CD4-positive, alpha-beta T cell (primary cell): ENCODE data around the gene MLLT1. TPM values are rescaled to one million over a fixed set of nuclear protein-coding genes. Genes with fewer than 3 reads are reported as not detected.

Source experiments
- ATAC-seq: fragments of 200-7000 bp; cut with Tn5 transposase; one replicate; pipeline ENCODE4 v1.10.0; 2022; ENCODE audit warnings: mild to moderate bottlenecking; ENCODE audit not compliant: poor library complexity
- CTCF ChIA-PET: fragments of 350-600 bp; sonication (Branson Sonifier 250); formaldehyde crosslinking; loops from one replicate; lab custom pipeline; 2021; ENCODE audit warnings: antibody characterized with exemption, inconsistent platforms; lab: Charles Lee
- POLR2A ChIA-PET: fragments of 350-600 bp; sonication (Branson Sonifier 250); formaldehyde crosslinking; loops from one replicate; lab custom pipeline; 2021; ENCODE audit warnings: antibody characterized with exemption, inconsistent platforms; lab: Charles Lee
- DNase-seq, 14 experiments: peaks; one replicate each; pipeline ENCODE4 v3.0.0-alpha.2; 2013 to 2020; ENCODE audit warnings: mixed read lengths in 2 of 14
- H3K27ac ChIP-seq, 2 donors: one replicate each; pipeline versions ENCODE4 v1.5.1 to v1.7.0; 2013; ENCODE audit warnings: low read length in 2 of 2, low read depth in 1 of 2, mild to moderate bottlenecking in 1 of 2
- H3K27me3 ChIP-seq, 2 experiments: 1 replicate in 1 of 2; 2 replicates in 1 of 2; pipeline versions ENCODE4 v1.6.1 to v1.7.0; 2013; ENCODE audit warnings: low read length in 2 of 2, control low read depth in 1 of 2, mild to moderate bottlenecking in 1 of 2, moderate library complexity in 1 of 2; ENCODE audit not compliant: insufficient read depth in 2 of 2, control insufficient read depth in 1 of 2
- H3K36me3 ChIP-seq: one replicate; pipeline ENCODE4 v1.6.1; 2013; ENCODE audit warnings: low read length, control low read depth; ENCODE audit not compliant: insufficient read depth
- H3K4me1 ChIP-seq: one replicate; pipeline ENCODE4 v1.6.1; 2013; ENCODE audit warnings: low read length, control low read depth; ENCODE audit not compliant: insufficient read depth
- H3K4me3 ChIP-seq: one replicate; pipeline ENCODE4 v1.5.1; 2013; ENCODE audit warnings: mild to moderate bottlenecking, low read length, moderate library complexity
- H3K9me3 ChIP-seq, 2 experiments: 1 replicate in 1 of 2; 2 replicates in 1 of 2; pipeline versions ENCODE4 v1.6.1 to v1.7.0; 2013; ENCODE audit warnings: low read length in 2 of 2, mild to moderate bottlenecking in 2 of 2, control low read depth in 1 of 2, moderate library complexity in 1 of 2; ENCODE audit not compliant: control insufficient read depth in 1 of 2, insufficient read depth in 1 of 2
- H3K27ac Mint-ChIP-seq: one replicate; pipeline ENCODE4 v1.8.0; 2020; ENCODE audit warnings: mixed read lengths
- H3K27me3 Mint-ChIP-seq: one replicate; pipeline ENCODE4 v1.8.0; 2021; ENCODE audit warnings: mixed read lengths
- H3K36me3 Mint-ChIP-seq: one replicate; pipeline ENCODE4 v1.8.0; 2021; ENCODE audit warnings: low read depth, mixed read lengths
- H3K4me1 Mint-ChIP-seq: one replicate; pipeline ENCODE4 v1.8.0; 2021; ENCODE audit warnings: low read depth, mixed read lengths
- H3K4me3 Mint-ChIP-seq: one replicate; pipeline ENCODE4 v1.8.0; 2020; ENCODE audit warnings: mild to moderate bottlenecking, mixed read lengths
- H3K9me3 Mint-ChIP-seq: one replicate; pipeline ENCODE4 v1.8.0; 2020; ENCODE audit warnings: mixed read lengths
- intact Hi-C, 2 experiments: fragments of 100-400 bp; cut with DNase I in 1 of 2; cut with micrococcal nuclease in 1 of 2; formaldehyde crosslinking; loops; one replicate each; pipeline versions ENCODE4 v1.15.1 to v1.9.0; 2023 to 2025; cut with DNase I, micrococcal nuclease
- total RNA-seq, 174 experiments: library from RNA in 2 of 174; stranded (reverse) in 2 of 174; gene quantifications; one replicate each; pipeline ENCODE4 v1.2.3 and lab custom pipeline; 2021 to 2026
- TF ChIP-seq, protein P1 (sequence below): fragments of 200-600 bp; IDR thresholded peaks from one replicate; pipeline ENCODE4 v1.8.0; 2022; ENCODE audit warnings: antibody characterized with exemption, mild to moderate bottlenecking

The MLLT1 gene
- total RNA-seq, 2 experiments from 2014 or later = 18.3 to 22.1 TPM

- no peak for ATAC-seq
- no peak overlapping the region for H3K27ac Mint-ChIP-seq
- CTCF ChIA-PET = no interaction called here
These were observed 46.5 kb downstream of the MLLT1 start for GRCh38 chr19:6233056-6233826.

DNA sequence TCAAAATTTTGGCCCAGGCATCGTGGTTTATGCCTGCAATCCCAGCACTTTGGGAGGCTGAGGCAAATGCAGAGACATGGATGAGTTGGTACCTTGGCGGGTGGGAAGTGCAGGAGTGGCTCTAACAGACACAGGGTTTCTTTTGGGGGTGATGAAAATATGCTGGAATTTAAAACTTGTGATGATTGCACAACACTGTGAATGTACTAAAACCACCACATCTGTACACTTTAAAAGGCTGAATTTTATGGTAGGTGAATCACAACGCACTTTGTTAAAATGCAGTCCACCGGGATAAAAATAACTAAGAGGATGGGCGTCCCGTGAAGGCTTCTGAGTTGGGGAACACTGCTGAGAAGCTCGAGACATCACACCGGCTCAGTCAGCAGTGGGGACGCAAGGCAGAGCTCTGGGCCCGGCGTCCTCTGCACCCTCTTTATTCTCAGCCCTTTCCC is 47.1 kb downstream of the MLLT1 start:
- POLR2A ChIA-PET = no interaction called here
- DNase-seq (no peak), ATAC-seq (no peak)
- H3K27ac Mint-ChIP-seq = no peak overlapping the region
- CTCF ChIA-PET = no interaction called here
- peaks cover 15% of the 10 kb centered on the region for H3K36me3 Mint-ChIP-seq
- H3K4me1 ChIP-seq = peaks cover 18% of the 10 kb centered on the region
- TF ChIP-seq, protein P1, sequence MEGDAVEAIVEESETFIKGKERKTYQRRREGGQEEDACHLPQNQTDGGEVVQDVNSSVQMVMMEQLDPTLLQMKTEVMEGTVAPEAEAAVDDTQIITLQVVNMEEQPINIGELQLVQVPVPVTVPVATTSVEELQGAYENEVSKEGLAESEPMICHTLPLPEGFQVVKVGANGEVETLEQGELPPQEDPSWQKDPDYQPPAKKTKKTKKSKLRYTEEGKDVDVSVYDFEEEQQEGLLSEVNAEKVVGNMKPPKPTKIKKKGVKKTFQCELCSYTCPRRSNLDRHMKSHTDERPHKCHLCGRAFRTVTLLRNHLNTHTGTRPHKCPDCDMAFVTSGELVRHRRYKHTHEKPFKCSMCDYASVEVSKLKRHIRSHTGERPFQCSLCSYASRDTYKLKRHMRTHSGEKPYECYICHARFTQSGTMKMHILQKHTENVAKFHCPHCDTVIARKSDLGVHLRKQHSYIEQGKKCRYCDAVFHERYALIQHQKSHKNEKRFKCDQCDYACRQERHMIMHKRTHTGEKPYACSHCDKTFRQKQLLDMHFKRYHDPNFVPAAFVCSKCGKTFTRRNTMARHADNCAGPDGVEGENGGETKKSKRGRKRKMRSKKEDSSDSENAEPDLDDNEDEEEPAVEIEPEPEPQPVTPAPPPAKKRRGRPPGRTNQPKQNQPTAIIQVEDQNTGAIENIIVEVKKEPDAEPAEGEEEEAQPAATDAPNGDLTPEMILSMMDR = no peak
- no peaks in the 10 kb centered on the region for H3K9me3 ChIP-seq
- H3K4me1 Mint-ChIP-seq = peaks cover 30% of the 10 kb centered on the region
- H3K4me3 Mint-ChIP-seq = no peak overlapping the region
- H3K4me3 ChIP-seq = no peak overlapping the region
- no peaks in the 10 kb centered on the region for H3K27me3 ChIP-seq
- H3K36me3 ChIP-seq = peaks cover 14% of the 10 kb centered on the region
- no peaks in the 10 kb centered on the region for H3K9me3 Mint-ChIP-seq
- H3K27me3 Mint-ChIP-seq = no peaks in the 10 kb centered on the region
- intact Hi-C loops = no loop called here
- H3K27ac ChIP-seq = no peak overlapping the region

More at GRCh38 chr19:6233056-6233826, 46.5 kb downstream of the MLLT1 start:
- H3K9me3 ChIP-seq = no peaks in the 10 kb centered on the region
- no peak for DNase-seq
- POLR2A ChIA-PET = interaction anchor here (0.5 kb wide), 1 partner anchor 286 kb away, joined by 3 read pairs; no protein-coding TSS in a partner anchor
- H3K27me3 ChIP-seq = no peaks in the 10 kb centered on the region
- no peaks in the 10 kb centered on the region for H3K9me3 Mint-ChIP-seq
- peaks cover 37% of the 10 kb centered on the region for H3K4me1 Mint-ChIP-seq
- H3K36me3 Mint-ChIP-seq = peaks cover 19% of the 10 kb centered on the region
- peaks cover 12% of the 10 kb centered on the region for H3K36me3 ChIP-seq
- no peak overlapping the region for H3K27ac ChIP-seq
- peaks cover 24% of the 10 kb centered on the region for H3K4me1 ChIP-seq
- TF ChIP-seq, protein P1 = no peak
- H3K27me3 Mint-ChIP-seq = no peaks in the 10 kb centered on the region
- H3K4me3 Mint-ChIP-seq = no peak overlapping the region
- H3K4me3 ChIP-seq = no peak overlapping the region
- intact Hi-C loops = no loop called here

GRCh38 chr19:6230991-6231448 is 48.8 kb downstream of the MLLT1 start:
- Histone ChIP-seq H3K27ac (no peak overlapping the region), H3K4me3 (no peak overlapping the region), H3K9me3 (no peaks in the 10 kb centered on the region), H3K4me1 (peaks cover 14% of the 10 kb centered on the region), H3K36me3 (peaks cover 30% of the 10 kb centered on the region), H3K27me3 (no peaks in the 10 kb centered on the region)
- DNase-seq = no peak
- no peak for ATAC-seq
- Mint-ChIP-seq H3K27me3 (no peaks in the 10 kb centered on the region), H3K27ac (no peak overlapping the region), H3K36me3 (peaks cover 22% of the 10 kb centered on the region), H3K4me3 (no peak overlapping the region), H3K4me1 (peaks cover 29% of the 10 kb centered on the region), H3K9me3 (no peaks in the 10 kb centered on the region)
- CTCF ChIA-PET = interaction anchor here (1.3 kb wide), 1 partner anchor 12 kb away, joined by 4 read pairs; no protein-coding TSS in a partner anchor
- POLR2A ChIA-PET = no interaction called here
- intact Hi-C loops = no loop called here
- TF ChIP-seq, protein P1 = no peak
